ENCODE results near the gene GLMP.
A peak's percentile ranks its signal among the peaks of the same experiment; 100 is the strongest.

The GLMP gene

DNA sequence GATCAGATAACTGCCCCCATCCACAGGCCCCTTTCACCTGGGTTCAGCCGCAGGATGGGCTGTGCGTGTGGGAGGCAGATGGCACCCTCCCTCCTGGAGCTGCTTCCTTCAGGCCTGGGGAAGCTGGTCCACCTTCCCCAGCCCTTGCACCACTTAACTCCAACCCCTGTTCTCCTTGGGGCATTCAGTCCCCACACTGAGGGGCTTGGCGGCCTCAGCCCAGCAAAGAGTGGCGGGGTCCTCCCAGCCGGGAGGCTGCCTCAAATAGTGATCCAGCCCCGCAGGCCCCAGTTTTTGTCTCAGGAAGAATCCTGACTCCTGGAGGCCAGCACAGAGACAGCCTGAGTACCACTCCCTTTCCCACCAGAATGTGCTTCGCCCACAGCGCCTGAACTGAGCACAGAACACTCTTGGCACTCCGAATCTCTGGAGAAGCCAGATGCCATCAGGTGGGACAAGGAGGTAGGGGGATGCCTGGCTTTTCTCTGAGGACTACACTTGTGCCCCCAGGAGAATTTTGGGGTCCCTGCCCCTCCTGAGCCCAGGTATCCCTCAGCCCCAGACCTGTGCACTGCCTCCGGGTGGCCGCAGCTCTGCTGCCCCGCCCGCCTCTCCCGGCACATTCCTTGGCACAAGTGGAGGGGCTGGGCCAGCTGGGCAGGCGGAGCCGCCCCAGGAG, 48.6 kb downstream of the GLMP start:
- H3K9me3 Mint-ChIP-seq: no peaks in the 10 kb centered on the region
- H3K36me3 Mint-ChIP-seq (ENCODE audit: low read depth): peaks cover 6% of the 10 kb centered on the region
- H3K27ac Mint-ChIP-seq: peak overlapping the region; percentile 66
- TF ChIP-seq, protein P1, sequence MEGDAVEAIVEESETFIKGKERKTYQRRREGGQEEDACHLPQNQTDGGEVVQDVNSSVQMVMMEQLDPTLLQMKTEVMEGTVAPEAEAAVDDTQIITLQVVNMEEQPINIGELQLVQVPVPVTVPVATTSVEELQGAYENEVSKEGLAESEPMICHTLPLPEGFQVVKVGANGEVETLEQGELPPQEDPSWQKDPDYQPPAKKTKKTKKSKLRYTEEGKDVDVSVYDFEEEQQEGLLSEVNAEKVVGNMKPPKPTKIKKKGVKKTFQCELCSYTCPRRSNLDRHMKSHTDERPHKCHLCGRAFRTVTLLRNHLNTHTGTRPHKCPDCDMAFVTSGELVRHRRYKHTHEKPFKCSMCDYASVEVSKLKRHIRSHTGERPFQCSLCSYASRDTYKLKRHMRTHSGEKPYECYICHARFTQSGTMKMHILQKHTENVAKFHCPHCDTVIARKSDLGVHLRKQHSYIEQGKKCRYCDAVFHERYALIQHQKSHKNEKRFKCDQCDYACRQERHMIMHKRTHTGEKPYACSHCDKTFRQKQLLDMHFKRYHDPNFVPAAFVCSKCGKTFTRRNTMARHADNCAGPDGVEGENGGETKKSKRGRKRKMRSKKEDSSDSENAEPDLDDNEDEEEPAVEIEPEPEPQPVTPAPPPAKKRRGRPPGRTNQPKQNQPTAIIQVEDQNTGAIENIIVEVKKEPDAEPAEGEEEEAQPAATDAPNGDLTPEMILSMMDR (IDR thresholded peaks at IDR 0.05): no peak
- H3K4me1 Mint-ChIP-seq: peaks cover 30% of the 10 kb centered on the region
- H3K4me3 Mint-ChIP-seq: no peak overlapping the region
- H3K27me3 Mint-ChIP-seq (ENCODE audit: low read depth, poor library complexity): peaks cover 3% of the 10 kb centered on the region
- DNase-seq: no peak

DNA sequence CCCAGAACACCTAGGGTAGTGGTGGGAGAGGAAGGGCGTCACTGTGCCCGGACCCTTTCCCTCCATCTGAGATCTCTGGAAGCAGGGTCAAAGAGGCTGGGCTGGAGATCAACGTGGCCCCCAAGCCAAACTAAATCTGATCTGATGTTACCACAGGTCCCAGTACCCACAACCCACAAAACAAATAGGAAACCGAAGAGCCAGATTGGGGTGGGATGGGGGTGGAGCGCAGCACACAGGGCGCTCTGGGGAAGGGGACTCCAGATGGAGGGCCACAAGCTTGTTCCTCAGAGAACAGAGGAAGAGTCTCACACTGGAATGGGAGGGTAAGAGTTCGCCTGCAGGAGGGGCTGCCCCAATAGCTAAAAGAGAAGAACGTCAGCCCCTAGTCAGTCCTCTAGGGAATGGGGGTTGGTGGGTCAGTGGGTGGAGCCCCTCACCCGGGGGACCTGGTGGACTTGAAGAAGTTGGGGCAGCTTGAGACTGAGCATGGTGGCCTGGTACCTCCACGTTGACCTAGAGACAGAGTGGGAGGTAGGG, 49.2 kb downstream of the GLMP start:
- Mint-ChIP-seq H3K27ac (peak overlapping the region; percentile 75), H3K9me3 (no peaks in the 10 kb centered on the region), H3K4me3 (no peak overlapping the region), H3K27me3 (ENCODE audit: low read depth, poor library complexity) (peaks cover 3% of the 10 kb centered on the region), H3K4me1 (peaks cover 30% of the 10 kb centered on the region), H3K36me3 (ENCODE audit: low read depth) (peaks cover 6% of the 10 kb centered on the region)
- no peak for DNase-seq
- TF ChIP-seq, protein P1 (IDR thresholded peaks at IDR 0.05): no peak

DNA sequence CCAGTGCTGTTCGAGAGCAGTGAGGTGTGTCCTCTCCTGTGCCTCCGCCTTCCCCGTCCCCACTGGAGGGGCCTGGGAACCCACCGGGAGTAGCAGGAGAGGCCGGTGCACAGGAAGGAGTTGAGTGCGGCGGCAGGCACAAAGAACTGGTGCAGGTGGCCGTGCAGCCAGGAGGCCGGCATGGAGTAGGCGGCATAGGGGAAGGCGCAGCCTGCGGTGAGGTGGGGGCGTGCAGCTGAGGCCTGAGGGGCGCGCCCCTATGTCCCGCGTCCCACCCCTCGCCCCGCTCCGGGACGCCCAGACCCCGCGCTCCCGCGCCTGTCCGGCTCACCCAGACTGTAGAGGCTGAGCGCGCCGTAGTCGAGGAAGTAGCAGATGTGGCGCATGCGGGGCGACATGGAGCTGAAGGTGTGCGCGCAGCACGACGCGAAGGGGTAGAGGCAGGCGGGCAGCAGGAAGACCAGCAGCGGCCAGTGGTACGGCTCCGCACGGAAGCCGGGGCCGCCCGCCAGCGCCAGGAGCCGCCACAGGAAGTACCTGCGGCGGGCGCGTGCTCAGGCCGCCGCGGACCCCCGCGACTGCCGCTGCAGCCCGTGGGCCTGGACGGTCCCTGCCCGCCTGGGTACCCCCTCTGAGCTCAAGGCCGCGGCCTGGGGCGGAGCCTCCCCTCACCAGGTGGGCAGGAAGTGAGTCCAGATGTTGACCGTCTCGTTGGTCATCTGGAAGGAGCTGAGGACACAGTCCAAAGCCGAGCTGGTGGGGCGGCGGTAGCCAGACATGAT, 49.8 kb downstream of the GLMP start:
- TF ChIP-seq, protein P1 (IDR thresholded peaks at IDR 0.05): no peak
- H3K9me3 Mint-ChIP-seq: no peaks in the 10 kb centered on the region
- H3K27me3 Mint-ChIP-seq (ENCODE audit: low read depth, poor library complexity): peaks cover 3% of the 10 kb centered on the region
- no peak for DNase-seq
- H3K27ac Mint-ChIP-seq: peak overlapping the region; percentile 92
- peaks cover 4% of the 10 kb centered on the region for H3K36me3 Mint-ChIP-seq (ENCODE audit: low read depth)
- H3K4me1 Mint-ChIP-seq: peaks cover 35% of the 10 kb centered on the region
- H3K4me3 Mint-ChIP-seq: no peak overlapping the region

DNA sequence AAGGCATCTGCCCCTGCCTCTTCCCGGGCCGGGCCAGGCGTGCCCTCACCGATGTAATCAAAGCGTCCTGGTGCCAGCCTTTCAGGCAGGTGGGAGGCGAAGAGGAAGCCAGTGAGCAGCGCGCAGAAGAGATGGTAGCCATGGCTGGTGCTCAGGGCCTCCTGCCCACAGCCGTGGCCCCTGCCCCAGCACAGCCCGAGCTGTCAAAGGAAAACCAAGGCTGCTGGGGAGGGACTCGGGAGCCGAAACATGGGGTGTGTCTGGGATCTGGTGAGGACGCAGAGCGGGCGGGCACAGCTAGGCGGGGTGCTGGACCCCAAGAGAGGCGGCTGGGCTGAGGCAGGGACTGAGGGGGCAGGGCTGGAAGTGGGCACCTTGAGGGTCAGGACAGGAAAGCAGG, 50.8 kb downstream of the GLMP start:
- TF ChIP-seq, protein P1 (IDR thresholded peaks at IDR 0.05): no peak
- Mint-ChIP-seq H3K9me3 (no peaks in the 10 kb centered on the region), H3K36me3 (ENCODE audit: low read depth) (peaks cover 4% of the 10 kb centered on the region), H3K4me1 (peaks cover 35% of the 10 kb centered on the region), H3K4me3 (no peak overlapping the region), H3K27ac (peak overlapping the region; percentile 92), H3K27me3 (ENCODE audit: low read depth, poor library complexity) (peaks cover 5% of the 10 kb centered on the region)
- no peak for DNase-seq

DNA sequence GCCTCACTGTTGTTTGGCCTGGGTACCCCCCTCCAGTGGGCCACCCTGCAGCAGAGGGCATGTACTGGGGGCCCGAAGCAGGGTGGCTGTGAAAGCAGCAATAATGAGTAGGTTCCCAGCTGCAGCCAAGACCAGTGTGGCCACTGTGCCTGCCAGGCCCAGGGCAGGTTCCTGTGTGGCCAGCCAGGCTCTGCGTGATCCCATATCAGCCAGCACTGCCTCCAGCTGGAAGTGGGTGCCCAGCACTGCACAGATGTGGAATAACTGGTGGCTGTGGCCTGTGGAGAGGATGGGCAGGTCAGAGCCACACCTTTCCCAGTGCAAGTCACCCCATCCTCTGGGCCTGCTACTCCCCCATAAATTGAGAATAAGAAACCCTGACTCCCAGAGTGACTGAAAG, 51.4 kb downstream of the GLMP start:
- Mint-ChIP-seq H3K36me3 (ENCODE audit: low read depth) (peaks cover 5% of the 10 kb centered on the region), H3K27me3 (ENCODE audit: low read depth, poor library complexity) (peaks cover 5% of the 10 kb centered on the region), H3K4me3 (no peak overlapping the region), H3K27ac (peak overlapping the region; percentile 36), H3K4me1 (peaks cover 29% of the 10 kb centered on the region), H3K9me3 (no peaks in the 10 kb centered on the region)
- no peak for DNase-seq
- TF ChIP-seq, protein P1 (IDR thresholded peaks at IDR 0.05): no peak
